ENCODE measurements around the gene MAU2. TPM values are rescaled to one million over a fixed set of nuclear protein-coding genes. Genes with fewer than 3 reads are reported as not detected.

Gene MAU2
- total and polyA plus RNA-seq, 10 of the 15 experiments (the other 5 are each of a cell fraction or from before 2014, with no cell fraction given), result 1.8 to 47.2 (median 22.1) TPM

GRCh38 chr19:19320361-19321140, at the start of gene MAU2, which contains the start of gene SUGP1 (continued):
- TF ChIP-seq JUNB (IDR thresholded peaks at IDR 0.05) (no peak), LARP7 (IDR thresholded peaks at IDR 0.05) (peak; percentile 98), MYC (IDR thresholded peaks at IDR 0.05; ENCODE audit: insufficient read depth, insufficient read length, insufficient replicate concordance, low read length, severe bottlenecking) (no peak), USF1 (IDR thresholded peaks at IDR 0.05; ENCODE audit: borderline replicate concordance, extremely low read length, insufficient read depth, low read depth, low read length) (no peak), SREBF1 (IDR thresholded peaks at IDR 0.05; ENCODE audit: low read length) (peak; percentile 77), IRF4 (IDR thresholded peaks at IDR 0.05; ENCODE audit: low read depth, low read length) (no peak), SP1 (IDR thresholded peaks at IDR 0.05; ENCODE audit: low read depth, low read length) (peak; percentile 73), TCF3 (IDR thresholded peaks at IDR 0.05; ENCODE audit: borderline replicate concordance, insufficient read depth, low read depth, low read length) (no peak), NRF1 (conservative IDR thresholded peaks at IDR 0.05; ENCODE audit: low read depth, low read length) (no peak), MXI1 (IDR thresholded peaks at IDR 0.05; ENCODE audit: low read depth, low read length) (peak; percentile 85), NR2F1 (conservative IDR thresholded peaks at IDR 0.05) (peak; percentile 53), POLR2AphosphoS2 (IDR thresholded peaks at IDR 0.05; ENCODE audit: low read depth, low read length) (peak; percentile 64; the same call in 1 of the 2 replicates)
- TF ChIP-seq, protein P1, sequence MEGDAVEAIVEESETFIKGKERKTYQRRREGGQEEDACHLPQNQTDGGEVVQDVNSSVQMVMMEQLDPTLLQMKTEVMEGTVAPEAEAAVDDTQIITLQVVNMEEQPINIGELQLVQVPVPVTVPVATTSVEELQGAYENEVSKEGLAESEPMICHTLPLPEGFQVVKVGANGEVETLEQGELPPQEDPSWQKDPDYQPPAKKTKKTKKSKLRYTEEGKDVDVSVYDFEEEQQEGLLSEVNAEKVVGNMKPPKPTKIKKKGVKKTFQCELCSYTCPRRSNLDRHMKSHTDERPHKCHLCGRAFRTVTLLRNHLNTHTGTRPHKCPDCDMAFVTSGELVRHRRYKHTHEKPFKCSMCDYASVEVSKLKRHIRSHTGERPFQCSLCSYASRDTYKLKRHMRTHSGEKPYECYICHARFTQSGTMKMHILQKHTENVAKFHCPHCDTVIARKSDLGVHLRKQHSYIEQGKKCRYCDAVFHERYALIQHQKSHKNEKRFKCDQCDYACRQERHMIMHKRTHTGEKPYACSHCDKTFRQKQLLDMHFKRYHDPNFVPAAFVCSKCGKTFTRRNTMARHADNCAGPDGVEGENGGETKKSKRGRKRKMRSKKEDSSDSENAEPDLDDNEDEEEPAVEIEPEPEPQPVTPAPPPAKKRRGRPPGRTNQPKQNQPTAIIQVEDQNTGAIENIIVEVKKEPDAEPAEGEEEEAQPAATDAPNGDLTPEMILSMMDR (IDR thresholded peaks at IDR 0.05 in 2 of 3, conservative IDR thresholded peaks at IDR 0.05 in 1 of 3; ENCODE audit: control insufficient read depth in 2 of 3, extremely low read depth in 1 of 3, insufficient read depth in 1 of 3, low read depth in 3 of 3, low read length in 3 of 3), result peak in 2 of 3 experiments; percentile 12 to 21; a peak in 2 of 6 replicates
- TF ChIP-seq, protein P2, sequence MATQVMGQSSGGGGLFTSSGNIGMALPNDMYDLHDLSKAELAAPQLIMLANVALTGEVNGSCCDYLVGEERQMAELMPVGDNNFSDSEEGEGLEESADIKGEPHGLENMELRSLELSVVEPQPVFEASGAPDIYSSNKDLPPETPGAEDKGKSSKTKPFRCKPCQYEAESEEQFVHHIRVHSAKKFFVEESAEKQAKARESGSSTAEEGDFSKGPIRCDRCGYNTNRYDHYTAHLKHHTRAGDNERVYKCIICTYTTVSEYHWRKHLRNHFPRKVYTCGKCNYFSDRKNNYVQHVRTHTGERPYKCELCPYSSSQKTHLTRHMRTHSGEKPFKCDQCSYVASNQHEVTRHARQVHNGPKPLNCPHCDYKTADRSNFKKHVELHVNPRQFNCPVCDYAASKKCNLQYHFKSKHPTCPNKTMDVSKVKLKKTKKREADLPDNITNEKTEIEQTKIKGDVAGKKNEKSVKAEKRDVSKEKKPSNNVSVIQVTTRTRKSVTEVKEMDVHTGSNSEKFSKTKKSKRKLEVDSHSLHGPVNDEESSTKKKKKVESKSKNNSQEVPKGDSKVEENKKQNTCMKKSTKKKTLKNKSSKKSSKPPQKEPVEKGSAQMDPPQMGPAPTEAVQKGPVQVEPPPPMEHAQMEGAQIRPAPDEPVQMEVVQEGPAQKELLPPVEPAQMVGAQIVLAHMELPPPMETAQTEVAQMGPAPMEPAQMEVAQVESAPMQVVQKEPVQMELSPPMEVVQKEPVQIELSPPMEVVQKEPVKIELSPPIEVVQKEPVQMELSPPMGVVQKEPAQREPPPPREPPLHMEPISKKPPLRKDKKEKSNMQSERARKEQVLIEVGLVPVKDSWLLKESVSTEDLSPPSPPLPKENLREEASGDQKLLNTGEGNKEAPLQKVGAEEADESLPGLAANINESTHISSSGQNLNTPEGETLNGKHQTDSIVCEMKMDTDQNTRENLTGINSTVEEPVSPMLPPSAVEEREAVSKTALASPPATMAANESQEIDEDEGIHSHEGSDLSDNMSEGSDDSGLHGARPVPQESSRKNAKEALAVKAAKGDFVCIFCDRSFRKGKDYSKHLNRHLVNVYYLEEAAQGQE (IDR thresholded peaks at IDR 0.05; ENCODE audit: low read depth, low read length), result no peak
- TF ChIP-seq, protein P3, sequence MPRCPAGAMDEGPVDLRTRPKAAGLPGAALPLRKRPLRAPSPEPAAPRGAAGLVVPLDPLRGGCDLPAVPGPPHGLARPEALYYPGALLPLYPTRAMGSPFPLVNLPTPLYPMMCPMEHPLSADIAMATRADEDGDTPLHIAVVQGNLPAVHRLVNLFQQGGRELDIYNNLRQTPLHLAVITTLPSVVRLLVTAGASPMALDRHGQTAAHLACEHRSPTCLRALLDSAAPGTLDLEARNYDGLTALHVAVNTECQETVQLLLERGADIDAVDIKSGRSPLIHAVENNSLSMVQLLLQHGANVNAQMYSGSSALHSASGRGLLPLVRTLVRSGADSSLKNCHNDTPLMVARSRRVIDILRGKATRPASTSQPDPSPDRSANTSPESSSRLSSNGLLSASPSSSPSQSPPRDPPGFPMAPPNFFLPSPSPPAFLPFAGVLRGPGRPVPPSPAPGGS (IDR thresholded peaks at IDR 0.05; ENCODE audit: borderline replicate concordance, insufficient read depth, low read depth, low read length, poor library complexity, severe bottlenecking), result no peak
